HAP-1 (cell line): ENCODE measurements around the gene NPTN.

Experiments
- DNase-seq, 2 experiments: peaks; one replicate each; pipeline ENCODE4 v3.0.0-alpha.2; 2016 to 2020; ENCODE audit warnings: low spot score in 2 of 2
- H3K27me3 ChIP-seq: fragments of 250-450 bp; sonication (Bioruptor Pico); 2 replicates; pipeline ENCODE4 v1.5.1; 2020; ENCODE audit warnings: low read depth, mild to moderate bottlenecking, moderate library complexity
- H3K36me3 ChIP-seq: fragments of 250-450 bp; sonication (Bioruptor Pico); replicated peaks from 2 replicates; pipeline ENCODE4 v1.5.1; 2020; ENCODE audit warnings: mild to moderate bottlenecking
- H3K4me1 ChIP-seq: fragments of 250-450 bp; sonication (Bioruptor Pico); 2 replicates; pipeline ENCODE4 v1.5.1; 2020; ENCODE audit warnings: mild to moderate bottlenecking
- H3K4me3 ChIP-seq: fragments of 250-450 bp; sonication (Bioruptor Pico); 2 replicates; pipeline ENCODE4 v1.5.1; 2020; ENCODE audit warnings: mild to moderate bottlenecking, moderate library complexity
- H3K9me3 ChIP-seq: fragments of 250-450 bp; sonication (Bioruptor Pico); 2 replicates; pipeline ENCODE4 v1.5.1; 2020; ENCODE audit warnings: mild to moderate bottlenecking, moderate library complexity
- in situ Hi-C: fragments of 300-500 bp; cut with MboI; formaldehyde crosslinking; loops from 3 replicates; pipeline ENCODE4 v1.14.3; 2020; ENCODE audit warnings: low sequenced_read_pairs, inconsistent platforms, mixed read lengths

The NPTN gene

GRCh38 chr15:73602446-73602843, 30.7 kb downstream of the NPTN start:
- H3K4me3 ChIP-seq = no peak overlapping the region
- peaks cover 8% of the 10 kb centered on the region; the same call in 1 of the 2 replicates for H3K4me1 ChIP-seq
- H3K9me3 ChIP-seq = no peaks in the 10 kb centered on the region
- H3K27me3 ChIP-seq = no peaks in the 10 kb centered on the region
- in situ Hi-C loops = no loop called here
- no peak for DNase-seq
- H3K36me3 ChIP-seq = no peaks in the 10 kb centered on the region; the same call in 1 of the 2 replicates

GRCh38 chr15:73601451-73602445, 31.4 kb downstream of the NPTN start:
- in situ Hi-C loops = no loop called here
- Histone ChIP-seq H3K36me3 (no peaks in the 10 kb centered on the region; the same call in none of the 2 replicates), H3K27me3 (no peaks in the 10 kb centered on the region), H3K4me1 (peaks cover 8% of the 10 kb centered on the region; the same call in 1 of the 2 replicates), H3K9me3 (no peaks in the 10 kb centered on the region), H3K4me3 (no peak overlapping the region)
- peak in 1 of 2 experiments; percentile 35 for DNase-seq

- H3K4me1 ChIP-seq = peaks cover 8% of the 10 kb centered on the region; the same call in 1 of the 2 replicates
- no peaks in the 10 kb centered on the region; the same call in none of the 2 replicates for H3K36me3 ChIP-seq
- no peak overlapping the region for H3K4me3 ChIP-seq
- H3K27me3 ChIP-seq = no peaks in the 10 kb centered on the region
- H3K9me3 ChIP-seq = no peaks in the 10 kb centered on the region
- in situ Hi-C loops = no loop called here
- DNase-seq = no peak
Observed at GRCh38 chr15:73600413-73601335, 32.5 kb downstream of the NPTN start.

- in situ Hi-C loops = no loop called here
- no peak overlapping the region for H3K4me3 ChIP-seq
- no peaks in the 10 kb centered on the region; the same call in none of the 2 replicates for H3K36me3 ChIP-seq
- no peak for DNase-seq
- no peaks in the 10 kb centered on the region for H3K9me3 ChIP-seq
- no peaks in the 10 kb centered on the region for H3K27me3 ChIP-seq
- H3K4me1 ChIP-seq = peaks cover 8% of the 10 kb centered on the region; the same call in 1 of the 2 replicates
Observed at GRCh38 chr15:73599934-73600333, 33.3 kb downstream of the NPTN start.

GRCh38 chr15:73598530-73599160, 34.5 kb downstream of the NPTN start:
- Histone ChIP-seq H3K4me1 (peaks cover 8% of the 10 kb centered on the region; the same call in 1 of the 2 replicates), H3K9me3 (no peaks in the 10 kb centered on the region), H3K4me3 (no peak overlapping the region), H3K36me3 (no peaks in the 10 kb centered on the region; the same call in 1 of the 2 replicates), H3K27me3 (no peaks in the 10 kb centered on the region)
- in situ Hi-C loops = no loop called here
- peak in 1 of 2 experiments; percentile 40 for DNase-seq

- Histone ChIP-seq H3K4me3 (no peak overlapping the region), H3K9me3 (no peaks in the 10 kb centered on the region), H3K36me3 (no peaks in the 10 kb centered on the region; the same call in none of the 2 replicates), H3K4me1 (peaks cover 15% of the 10 kb centered on the region), H3K27me3 (no peaks in the 10 kb centered on the region)
- no peak for DNase-seq
- in situ Hi-C loops = no loop called here
Observed at GRCh38 chr15:73597036-73597638, 36.1 kb downstream of the NPTN start.

- in situ Hi-C loops = no loop called here
- Histone ChIP-seq H3K36me3 (no peaks in the 10 kb centered on the region; the same call in none of the 2 replicates), H3K27me3 (no peaks in the 10 kb centered on the region), H3K4me3 (no peak overlapping the region), H3K4me1 (peaks cover 10% of the 10 kb centered on the region), H3K9me3 (no peaks in the 10 kb centered on the region)
- DNase-seq = no peak
Observed at GRCh38 chr15:73596174-73596573, 37.0 kb downstream of the NPTN start.

GRCh38 chr15:73594109-73594508, 39.1 kb downstream of the NPTN start:
- peaks cover 9% of the 10 kb centered on the region for H3K36me3 ChIP-seq
- no peak for DNase-seq
- no peaks in the 10 kb centered on the region for H3K27me3 ChIP-seq
- in situ Hi-C loops = no loop called here
- no peak overlapping the region for H3K4me3 ChIP-seq
- H3K4me1 ChIP-seq = peaks cover 7% of the 10 kb centered on the region
- no peaks in the 10 kb centered on the region for H3K9me3 ChIP-seq

- in situ Hi-C loops = no loop called here
Observed at GRCh38 chr15:73593304-73594074, 39.7 kb downstream of the NPTN start.

GRCh38 chr15:73590263-73590662, 42.9 kb downstream of the NPTN start:
- in situ Hi-C loops = no loop called here
- Histone ChIP-seq H3K27me3 (no peaks in the 10 kb centered on the region), H3K36me3 (peaks cover 47% of the 10 kb centered on the region), H3K4me3 (no peak overlapping the region), H3K4me1 (peaks cover 7% of the 10 kb centered on the region), H3K9me3 (no peaks in the 10 kb centered on the region)
- no peak for DNase-seq

More at GRCh38 chr15:73593304-73594074, 39.7 kb downstream of the NPTN start:
- Histone ChIP-seq H3K4me3 (no peak overlapping the region), H3K4me1 (peaks cover 7% of the 10 kb centered on the region), H3K27me3 (no peaks in the 10 kb centered on the region), H3K36me3 (peaks cover 15% of the 10 kb centered on the region), H3K9me3 (no peaks in the 10 kb centered on the region)
- DNase-seq = peak in 1 of 2 experiments; percentile 25

- H3K36me3 ChIP-seq = peaks cover 50% of the 10 kb centered on the region
Observed at GRCh38 chr15:73589766-73590165, 43.4 kb downstream of the NPTN start.

More at GRCh38 chr15:73589766-73590165, 43.4 kb downstream of the NPTN start:
- in situ Hi-C loops = no loop called here
- Histone ChIP-seq H3K4me1 (peaks cover 7% of the 10 kb centered on the region), H3K4me3 (no peak overlapping the region), H3K27me3 (no peaks in the 10 kb centered on the region), H3K9me3 (no peaks in the 10 kb centered on the region)
- DNase-seq = no peak
